ENCODE data around the gene CD300LF.

- no peak for TF ChIP-seq CTCF (IDR thresholded peaks at IDR 0.05)
- TF ChIP-seq POLR2A (IDR thresholded peaks at IDR 0.05): no peak
Observed at GRCh38 chr17:74691151-74691550, 21.6 kb downstream of the CD300LF start.
